ENCODE measurements around the gene KIF6.

The KIF6 gene

GRCh38 chr6:39670519-39670918 lies 54.7 kb downstream of the KIF6 start (continued):
- no peak for TF ChIP-seq PRDM10 (tag by site-specific recombination; IDR thresholded peaks at IDR 0.05)
- TF ChIP-seq YY1 (tag by site-specific recombination; IDR thresholded peaks at IDR 0.05), result no peak
- no peak for TF ChIP-seq ZNF449 (tag by site-specific recombination; IDR thresholded peaks at IDR 0.05)
- no peak for TF ChIP-seq ZNF645 (tag by site-specific recombination; IDR thresholded peaks at IDR 0.05)
- TF ChIP-seq EGR2 (tag by site-specific recombination; IDR thresholded peaks at IDR 0.05; ENCODE audit: low read depth), result no peak
- no peak for TF ChIP-seq ZNF639 (tag by site-specific recombination; IDR thresholded peaks at IDR 0.05)
- no peak for TF ChIP-seq ZEB2 (tag by site-specific recombination; IDR thresholded peaks at IDR 0.05)
- no peak for TF ChIP-seq ZBTB20 (tag by site-specific recombination; IDR thresholded peaks at IDR 0.05)

- POLR2A ChIA-PET, result no interaction called here
These were observed 55.2 kb downstream of the KIF6 start for GRCh38 chr6:39669973-39670342.

More at GRCh38 chr6:39669973-39670342, 55.2 kb downstream of the KIF6 start:
- Histone ChIP-seq H3K9me3 (ENCODE audit: control insufficient read depth, insufficient read depth, low read depth, low read length) (no peaks in the 10 kb centered on the region), H3K4me1 (ENCODE audit: control insufficient read depth, insufficient read depth, low read length) (no peaks in the 10 kb centered on the region), H3K36me3 (ENCODE audit: control insufficient read depth in 2 of 2, insufficient read depth in 1 of 2, low read length in 2 of 2) (no peaks in the 10 kb centered on the region), H3K27ac (ENCODE audit: extremely low read depth, low read depth, low read length) (no peak overlapping the region), H3K4me3 (ENCODE audit: low read depth, low read length) (no peak overlapping the region)
- CTCF ChIA-PET, result no interaction called here
- TF ChIP-seq GLIS2 (tag by site-specific recombination; IDR thresholded peaks at IDR 0.05), result no peak
- no peak for TF ChIP-seq PRDM6 (tag by site-specific recombination; IDR thresholded peaks at IDR 0.05)
- no peak for TF ChIP-seq BCL6B (tag by site-specific recombination; IDR thresholded peaks at IDR 0.05)
- TF ChIP-seq ZNF513 (tag by site-specific recombination; IDR thresholded peaks at IDR 0.05), result no peak
- no peak for TF ChIP-seq ZNF214 (tag by site-specific recombination; IDR thresholded peaks at IDR 0.05; ENCODE audit: borderline replicate concordance)
